HG02884 (cell line): ENCODE results near the gene ZSCAN1.

Source experiments
- ATAC-seq: cut with Tn5 transposase; IDR thresholded peaks from one replicate; pipeline ENCODE4 v1.9.1; 2021; ENCODE audit warnings: mild to moderate bottlenecking, moderate library complexity; ENCODE audit not compliant: unreplicated experiment

The ZSCAN1 gene

DNA sequence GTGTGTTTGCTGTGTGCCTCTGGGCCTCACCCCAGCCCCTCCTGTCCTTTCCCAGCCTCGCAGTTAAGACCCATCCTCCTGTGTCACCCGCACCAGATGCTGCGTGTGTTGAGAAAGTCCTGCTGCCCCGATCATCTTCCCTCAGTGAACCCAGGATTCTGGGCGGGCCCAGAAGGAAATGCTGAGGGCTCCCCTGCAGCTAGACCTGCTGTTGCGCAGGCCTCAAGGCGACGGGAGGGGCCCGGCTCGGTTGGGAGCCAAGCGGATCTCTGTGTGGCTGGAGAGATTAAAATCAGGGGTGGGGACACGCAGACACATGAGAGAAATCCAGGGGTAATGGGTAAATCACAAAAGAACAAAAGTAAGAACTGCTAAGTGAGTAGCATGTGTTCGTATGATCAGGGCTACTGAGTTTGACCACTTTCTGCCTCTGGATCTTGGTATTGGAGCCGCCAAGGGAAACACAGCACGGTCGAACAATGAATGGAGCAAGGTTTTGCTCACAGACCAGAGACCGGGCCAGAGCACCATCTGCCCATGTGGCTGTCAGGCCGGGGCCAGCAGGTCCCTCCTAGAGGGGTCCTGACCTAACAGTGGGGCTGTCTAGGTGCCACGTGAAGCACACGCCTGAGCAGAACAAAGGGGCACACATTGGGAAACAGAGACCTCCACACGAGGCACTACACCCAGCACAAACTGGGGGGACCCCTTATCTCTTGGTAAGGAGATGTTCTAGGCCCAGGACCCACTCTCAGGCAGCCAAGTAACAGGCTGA, 7.1 kb downstream of the ZSCAN1 start:
- ATAC-seq: no peak

GRCh38 chr19:58042495-58043340, 8.9 kb downstream of the ZSCAN1 start:
- ATAC-seq: no peak

DNA sequence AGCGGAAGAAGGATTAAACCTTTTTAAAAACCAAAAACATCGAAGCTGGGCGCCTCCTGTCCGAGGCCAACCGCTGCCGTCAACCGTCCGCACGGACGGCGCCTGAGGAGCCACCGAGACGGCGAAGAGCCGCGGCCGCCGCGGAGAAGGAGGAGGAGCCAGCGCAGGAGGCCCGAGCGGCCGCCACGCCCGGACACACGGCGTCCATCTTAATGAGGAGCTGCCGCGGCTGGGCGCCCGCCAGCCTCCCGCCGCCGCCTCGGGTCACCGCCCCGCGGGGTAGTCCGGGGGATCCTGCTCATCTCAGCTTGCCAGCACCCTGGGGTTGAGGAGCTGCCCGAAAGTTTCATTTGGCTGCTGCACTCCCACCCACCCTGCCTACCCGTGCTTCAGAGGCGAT, 10.6 kb downstream of the ZSCAN1 start:
- no peak for ATAC-seq

- ATAC-seq: no peak
Measured at GRCh38 chr19:58044886-58045285, 11.1 kb downstream of the ZSCAN1 start.

DNA sequence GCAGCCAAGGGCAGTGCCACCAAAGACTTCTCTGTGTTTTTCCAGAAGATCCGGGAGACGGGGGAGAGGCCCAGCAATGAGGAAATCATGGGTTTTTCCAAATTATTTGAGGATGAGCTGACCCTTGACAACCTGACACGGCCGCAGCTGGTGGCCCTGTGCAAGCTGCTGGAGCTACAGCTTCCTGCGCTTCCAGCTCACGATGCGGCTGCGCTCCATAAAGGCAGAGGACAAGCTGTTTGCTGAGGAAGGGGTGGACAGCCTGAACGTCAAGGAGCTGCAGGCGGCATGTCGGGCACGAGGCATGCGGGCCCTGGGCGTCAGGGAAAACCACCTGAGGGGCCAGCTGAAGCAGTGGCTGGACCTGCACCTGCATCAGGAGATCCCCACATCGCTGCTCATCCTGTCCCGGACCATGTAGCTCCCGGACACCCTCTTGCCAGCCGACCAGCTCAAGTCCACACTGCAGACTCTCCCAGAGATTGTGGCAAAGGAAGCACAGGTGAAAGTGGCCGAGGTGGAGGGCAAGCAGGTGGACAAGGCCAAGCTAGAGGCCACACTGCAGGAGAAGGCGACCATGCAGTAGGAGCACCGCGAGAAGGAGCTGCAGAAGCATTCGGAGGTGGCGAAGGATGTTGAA, 11.7 kb downstream of the ZSCAN1 start:
- ATAC-seq: no peak

- no peak for ATAC-seq
Measured at GRCh38 chr19:58046856-58047255, 13.0 kb downstream of the ZSCAN1 start.

DNA sequence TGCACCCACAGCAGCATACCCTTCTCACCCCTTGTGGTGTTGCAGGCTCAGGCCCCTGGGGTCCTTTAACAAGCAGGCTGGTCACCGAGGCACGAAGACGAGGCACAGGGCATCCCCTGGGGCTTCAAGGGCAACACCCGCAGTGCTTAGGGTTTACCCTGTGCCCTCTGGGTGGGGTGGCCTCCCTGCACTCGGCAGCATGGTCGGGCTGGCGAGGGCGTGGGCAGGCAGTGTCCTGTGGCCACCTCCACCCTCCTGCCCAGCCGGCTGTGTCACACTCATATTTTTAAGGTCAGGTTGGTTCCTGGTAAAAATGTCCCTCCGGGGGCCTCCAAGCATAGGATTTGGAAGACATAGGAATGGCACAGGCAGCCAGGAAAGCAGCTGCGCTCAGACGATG, 13.8 kb downstream of the ZSCAN1 start:
- ATAC-seq: no peak

DNA sequence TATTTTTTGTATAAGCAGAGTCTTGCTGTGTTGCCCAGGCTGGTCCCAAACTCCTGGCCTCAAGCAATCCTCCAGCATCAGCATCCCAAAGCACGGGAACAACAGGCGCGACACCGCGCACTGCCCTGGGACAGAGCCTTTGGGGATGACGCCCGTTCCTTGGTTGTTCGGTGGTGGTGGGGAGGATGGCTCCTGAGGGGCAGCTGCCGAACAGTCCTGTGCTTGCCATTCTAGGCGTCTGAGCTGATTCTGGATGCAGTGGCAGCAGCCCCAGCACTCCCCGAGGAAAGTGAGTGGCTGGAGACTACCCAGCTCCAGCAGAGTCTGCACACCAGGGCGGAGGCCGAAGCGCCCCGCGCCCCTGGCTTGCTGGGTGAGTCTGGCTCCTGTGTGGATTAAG, 18.4 kb downstream of the ZSCAN1 start:
- no peak for ATAC-seq

- no peak for ATAC-seq
Measured at GRCh38 chr19:58053480-58054156, 19.8 kb downstream of the ZSCAN1 start.

DNA sequence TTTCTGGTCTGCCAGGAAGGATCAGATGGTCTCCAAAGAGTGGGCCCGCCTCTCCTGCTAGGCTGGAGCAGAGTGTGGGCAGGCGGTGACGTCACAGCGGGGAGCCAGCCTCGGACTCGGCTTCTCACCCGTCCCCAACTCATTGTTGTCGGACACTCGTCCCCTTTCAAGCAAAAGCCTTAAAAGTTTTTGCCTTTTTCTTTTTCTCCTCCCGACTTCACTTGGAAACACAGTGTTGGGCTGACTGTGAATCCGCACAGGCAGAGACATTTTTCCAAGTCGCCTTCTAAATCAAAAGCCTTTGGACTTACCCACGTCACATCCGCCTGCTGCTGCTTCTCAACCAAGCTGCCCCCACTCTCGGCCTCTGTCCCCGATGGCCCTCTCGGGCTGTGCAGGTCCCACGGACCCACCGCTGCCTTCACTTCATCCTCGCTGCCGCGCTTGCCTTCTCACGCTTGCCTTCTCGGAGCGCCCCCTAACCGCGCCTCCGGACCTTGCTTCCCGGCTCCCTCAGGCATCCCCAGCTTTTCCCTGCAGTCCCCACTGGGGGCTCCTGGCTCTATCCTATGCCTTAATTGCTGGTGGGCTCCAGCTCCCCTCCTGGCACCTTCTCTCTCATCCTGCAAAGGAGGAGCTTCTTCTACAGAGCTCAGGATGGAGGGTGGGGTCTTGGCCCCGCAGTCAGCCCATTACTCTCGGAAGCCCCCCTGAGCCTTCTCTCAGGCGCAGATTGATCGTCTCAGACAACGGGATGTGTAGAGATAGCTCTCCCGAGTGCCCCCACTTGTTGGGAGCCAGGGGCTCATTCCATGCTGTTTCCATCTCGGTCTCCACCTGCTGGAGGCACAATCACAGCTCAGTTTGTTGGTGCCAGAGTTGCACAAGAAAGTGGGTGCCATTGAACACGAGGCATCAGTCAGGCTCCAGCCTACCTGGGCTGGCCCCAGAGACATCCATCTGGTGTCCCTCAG, 21.4 kb downstream of the ZSCAN1 start:
- ATAC-seq: no peak

- ATAC-seq: no peak
Measured at GRCh38 chr19:58056261-58056660, 22.4 kb downstream of the ZSCAN1 start.

DNA sequence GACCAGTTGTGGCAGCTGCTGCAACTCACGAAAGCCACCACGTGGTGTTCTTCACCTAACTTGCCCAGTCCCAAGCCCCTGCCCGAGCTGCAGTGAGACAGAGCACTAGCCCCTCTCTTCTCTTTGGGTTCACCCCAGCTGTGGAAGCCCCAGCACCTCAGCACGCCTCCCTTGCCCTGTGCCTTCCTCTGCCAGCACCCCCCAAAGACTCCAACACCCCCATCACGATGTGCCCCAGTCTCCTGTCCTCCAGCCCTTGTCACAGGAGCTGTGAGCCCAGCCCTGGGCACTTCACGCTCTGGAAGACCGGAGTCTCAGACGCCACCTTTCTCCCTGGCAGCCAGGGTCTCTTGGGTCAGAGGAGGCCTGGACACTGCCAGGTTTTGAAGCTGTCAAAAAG, 23.0 kb downstream of the ZSCAN1 start:
- no peak for ATAC-seq

DNA sequence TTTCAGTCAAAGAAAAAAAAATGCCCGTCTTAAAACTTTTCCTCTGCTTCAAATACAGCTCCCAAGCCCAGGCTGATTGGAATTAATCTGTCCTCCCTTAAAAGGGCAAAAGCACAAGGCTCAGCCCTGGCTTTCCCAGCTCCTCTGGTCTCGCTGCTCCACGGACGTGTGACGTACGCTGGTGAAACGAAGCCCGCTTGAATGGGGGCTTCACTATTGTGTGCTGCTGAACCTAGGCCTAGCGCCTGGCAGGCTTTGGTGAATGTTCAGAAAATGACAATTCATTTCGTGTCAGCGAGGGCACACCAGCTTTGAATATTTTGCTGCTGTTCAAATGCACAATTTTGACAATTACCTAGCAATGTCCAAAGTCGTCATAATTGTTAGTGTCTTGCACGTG, 24.6 kb downstream of the ZSCAN1 start:
- ATAC-seq: no peak

- no peak for ATAC-seq
Measured at GRCh38 chr19:58059003-58059670, 25.3 kb downstream of the ZSCAN1 start, which contains the start of gene ZNF135. Gene ZNF135, plus strand, starts transcription at chr19:58059282. Its CDS starts 721 bp downstream, at chr19:58060003.

- ATAC-seq: no peak
Measured at GRCh38 chr19:58059671-58060078, 25.9 kb downstream of the ZSCAN1 start.

DNA sequence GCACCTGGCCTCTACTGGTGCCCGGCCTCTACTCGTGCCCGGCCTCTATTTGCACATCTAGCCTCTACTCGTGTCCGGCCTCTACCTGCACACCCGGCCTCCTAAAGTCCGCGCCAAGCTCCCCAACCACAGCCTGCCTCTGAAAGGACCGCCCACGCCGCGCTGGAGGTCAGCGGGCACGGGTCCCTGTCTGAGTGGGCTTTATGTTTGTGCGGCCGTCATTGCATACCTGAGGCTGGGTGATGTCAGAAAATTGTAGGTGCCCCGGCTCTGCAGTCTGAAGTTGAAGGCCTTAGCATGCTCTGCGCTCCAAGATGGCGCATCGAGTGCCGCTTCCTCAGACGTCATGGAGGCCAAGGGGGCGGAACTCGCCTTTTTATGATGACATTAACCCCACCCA, 26.4 kb downstream of the ZSCAN1 start:
- ATAC-seq: no peak

DNA sequence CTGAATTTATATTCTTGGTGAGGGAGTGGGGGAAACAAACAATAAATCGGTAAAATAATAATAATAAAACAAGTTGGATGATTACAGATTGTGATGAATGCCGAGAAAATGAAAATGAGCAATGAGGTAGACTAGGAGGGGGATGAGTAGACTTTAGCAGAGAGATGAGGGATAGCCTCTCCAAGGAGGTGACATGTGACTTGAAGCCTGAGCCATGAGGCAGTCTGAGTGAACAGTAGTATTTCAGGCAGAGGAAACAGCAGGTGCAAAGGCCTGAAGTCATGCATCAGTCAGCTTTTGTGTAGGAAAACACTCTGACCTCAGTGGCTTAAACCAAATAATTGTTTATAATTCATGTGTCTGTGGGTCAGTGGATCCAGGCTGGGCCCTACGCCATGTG, 29.9 kb downstream of the ZSCAN1 start:
- ATAC-seq: no peak

DNA sequence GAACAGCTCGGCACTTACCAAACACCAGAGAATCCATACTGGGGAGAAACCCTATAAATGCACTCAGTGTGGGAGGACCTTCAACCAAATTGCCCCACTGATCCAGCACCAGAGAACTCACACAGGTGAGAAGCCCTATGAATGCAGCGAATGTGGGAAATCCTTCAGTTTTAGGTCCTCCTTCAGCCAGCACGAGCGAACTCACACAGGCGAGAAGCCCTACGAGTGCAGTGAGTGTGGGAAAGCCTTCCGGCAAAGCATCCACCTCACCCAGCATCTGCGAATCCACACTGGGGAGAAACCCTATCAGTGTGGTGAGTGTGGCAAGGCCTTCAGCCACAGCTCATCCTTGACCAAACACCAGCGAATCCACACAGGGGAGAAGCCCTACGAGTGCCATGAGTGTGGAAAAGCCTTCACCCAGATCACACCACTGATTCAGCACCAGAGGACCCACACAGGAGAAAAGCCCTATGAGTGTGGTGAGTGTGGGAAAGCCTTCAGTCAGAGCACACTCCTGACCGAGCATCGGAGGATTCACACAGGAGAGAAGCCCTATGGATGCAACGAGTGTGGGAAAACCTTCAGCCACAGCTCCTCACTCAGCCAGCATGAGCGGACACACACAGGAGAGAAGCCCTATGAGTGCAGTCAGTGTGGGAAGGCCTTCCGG, 33.6 kb downstream of the ZSCAN1 start:
- ATAC-seq: no peak

DNA sequence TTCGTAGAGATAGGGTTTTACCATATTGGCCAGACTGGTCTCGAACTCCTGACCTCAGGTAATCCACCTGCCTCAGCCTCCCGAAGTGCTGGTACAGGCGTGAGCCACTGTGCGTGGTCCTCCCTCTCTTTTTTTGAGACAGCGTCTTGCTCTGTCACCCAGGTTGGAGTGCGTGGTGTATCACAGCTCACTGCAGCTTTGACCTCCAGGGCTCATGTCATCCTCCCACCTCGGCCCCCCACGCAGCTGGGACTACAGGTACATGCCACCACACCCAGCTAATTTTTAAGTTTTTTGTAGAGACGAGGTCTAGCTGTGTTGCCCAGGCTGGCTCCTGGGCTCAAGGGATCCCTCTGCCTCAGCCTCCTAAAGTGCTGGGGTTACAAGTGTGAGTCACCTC, 46.0 kb downstream of the ZSCAN1 start:
- no peak for ATAC-seq
